Activated gamma-delta T cell (primary cell): Measurements from ENCODE around the gene CRYGC.
A peak's percentile ranks its signal among the peaks of the same experiment; 100 is the strongest.
"Not testable (repeated sequence)": the region's sequence is repeated elsewhere in the genome, so short reads cannot be mapped to it uniquely, and the experiment has no call there.

ENCODE experiments used
- DNase-seq: peaks from one replicate; lab custom pipeline; 2025; lab: John Stamatoyannopoulos, UW

The CRYGC gene

DNA sequence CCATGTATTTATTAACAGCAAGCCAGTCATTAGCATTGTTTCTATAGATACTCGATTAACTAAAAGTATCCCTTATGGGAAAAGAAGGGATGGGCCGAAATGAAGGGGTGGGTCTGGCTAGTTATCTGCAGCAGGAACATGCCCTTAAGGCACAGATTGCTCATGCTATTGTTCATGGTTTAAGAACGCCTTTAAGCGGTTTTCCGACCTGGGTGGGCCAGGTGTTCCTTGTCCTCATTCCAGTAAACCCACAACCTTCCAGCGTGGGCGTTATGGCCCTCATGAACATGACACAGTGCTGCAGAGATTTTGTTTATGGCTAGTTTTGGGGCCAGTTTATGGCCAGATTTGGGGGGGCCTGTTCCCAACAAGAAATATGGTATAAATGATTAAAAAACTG is 8.7 kb upstream of the CRYGC start:
- not testable (repeated sequence) for DNase-seq

DNA sequence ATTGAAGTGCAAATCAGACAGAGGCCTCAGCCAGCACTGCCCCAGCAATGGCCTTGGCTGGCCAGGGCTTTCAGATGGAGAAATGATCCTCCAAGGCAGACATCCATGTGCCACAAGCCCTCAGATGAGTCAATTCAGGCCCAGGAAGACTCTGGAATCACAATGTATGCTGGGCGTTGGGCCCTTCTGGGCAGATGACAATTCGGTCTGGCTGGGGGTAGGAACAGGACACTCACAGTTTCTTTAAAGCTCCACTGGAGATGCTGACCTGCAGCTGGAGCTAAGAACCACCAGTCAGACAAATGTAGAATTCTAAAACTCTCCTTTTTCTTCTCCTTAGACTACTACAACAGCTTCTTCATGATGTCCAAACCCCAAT is 7.1 kb upstream of the CRYGC start:
- DNase-seq, result no peak

DNA sequence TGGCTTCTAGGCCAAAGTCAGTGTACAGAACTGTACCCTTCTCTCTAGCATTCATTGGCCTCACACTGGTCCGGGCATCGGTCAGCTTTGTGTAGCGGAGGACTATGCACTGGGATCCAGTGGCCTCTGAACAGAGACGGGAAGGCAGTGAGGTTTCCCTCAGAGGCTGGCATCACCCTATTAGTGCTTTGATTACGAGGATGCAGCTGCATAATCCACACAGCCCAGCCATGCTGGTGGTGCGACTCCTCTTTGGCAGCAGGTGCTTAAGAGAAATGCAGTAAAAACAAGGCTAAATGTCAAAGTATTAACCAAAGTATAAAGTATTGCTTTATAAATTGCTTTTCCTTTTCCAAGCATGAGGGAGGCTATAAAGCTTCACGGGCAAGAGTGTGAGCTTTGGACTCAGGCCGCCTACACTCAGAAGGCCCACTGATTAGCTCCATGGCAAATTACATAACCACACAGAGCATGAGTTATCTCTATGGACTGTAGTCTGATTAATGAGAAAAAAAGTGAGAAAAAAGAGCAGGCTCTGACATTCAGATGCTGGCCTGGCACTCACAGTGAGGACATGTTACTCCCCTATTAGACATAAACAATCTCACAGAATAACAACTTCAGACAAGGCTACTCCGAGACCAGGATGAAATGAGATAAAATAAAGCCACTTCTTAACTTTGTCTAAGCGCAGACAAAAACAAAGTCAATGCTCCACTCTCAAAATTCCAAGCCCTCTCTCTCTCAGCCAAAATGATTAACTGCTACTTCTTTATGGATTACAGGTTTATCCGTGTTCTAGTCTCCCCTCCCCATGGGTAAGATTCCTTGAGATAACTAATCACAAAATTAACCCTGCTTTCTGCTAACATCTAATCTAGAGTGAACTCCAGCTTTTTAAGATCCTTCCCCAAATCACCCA is 6.4 kb upstream of the CRYGC start:
- no peak for DNase-seq

DNA sequence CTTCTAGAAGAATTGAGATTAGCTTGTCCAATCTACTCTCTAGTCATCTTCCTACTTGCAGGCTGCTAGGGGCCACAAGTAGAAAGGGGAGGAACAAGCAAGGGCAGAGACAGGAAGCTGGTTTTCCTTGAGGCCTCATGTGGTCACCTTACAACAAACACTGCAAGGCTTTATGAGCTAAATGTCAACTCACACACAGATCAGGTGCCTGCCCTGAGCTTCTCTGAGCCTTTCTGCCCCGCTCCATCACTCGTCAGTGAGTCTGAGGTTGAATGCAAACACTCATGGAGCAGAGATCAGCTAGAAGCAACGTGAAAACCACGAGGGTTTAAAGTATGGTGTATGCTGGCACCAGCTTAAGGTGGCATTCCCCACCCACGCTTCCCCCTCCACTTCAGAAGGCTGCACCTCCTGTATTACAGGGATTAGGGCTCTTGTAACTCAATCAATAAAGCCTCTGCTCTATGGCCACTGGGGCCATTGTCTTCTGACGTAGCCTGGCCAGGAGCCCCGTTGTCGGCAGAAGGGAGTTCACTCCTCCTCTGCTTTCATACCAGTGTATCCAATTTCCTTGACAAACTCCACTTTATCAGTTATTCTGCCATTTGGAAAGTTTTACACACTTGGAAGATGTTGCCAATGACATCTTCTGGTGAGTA is 5.4 kb upstream of the CRYGC start:
- no peak for DNase-seq

DNA sequence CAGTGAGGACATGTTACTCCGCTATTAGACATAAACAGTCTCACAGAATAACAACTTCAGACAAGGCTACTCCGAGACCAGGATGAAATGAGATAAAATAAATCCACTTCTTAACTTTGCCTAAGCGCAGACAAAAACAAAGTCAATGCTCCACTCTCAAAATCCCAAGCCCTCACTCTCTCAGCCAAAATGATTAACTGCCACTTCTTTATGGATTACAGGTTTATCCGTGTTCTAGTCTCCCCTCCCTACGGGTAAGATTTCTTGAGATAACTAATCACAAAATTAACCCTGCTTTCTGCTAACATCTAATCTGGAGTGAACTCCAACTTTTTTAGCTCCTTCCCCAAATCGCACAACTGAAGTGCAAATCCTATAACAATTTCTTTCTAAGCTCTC is 1.1 kb upstream of the CRYGC start:
- DNase-seq, result no peak

DNA sequence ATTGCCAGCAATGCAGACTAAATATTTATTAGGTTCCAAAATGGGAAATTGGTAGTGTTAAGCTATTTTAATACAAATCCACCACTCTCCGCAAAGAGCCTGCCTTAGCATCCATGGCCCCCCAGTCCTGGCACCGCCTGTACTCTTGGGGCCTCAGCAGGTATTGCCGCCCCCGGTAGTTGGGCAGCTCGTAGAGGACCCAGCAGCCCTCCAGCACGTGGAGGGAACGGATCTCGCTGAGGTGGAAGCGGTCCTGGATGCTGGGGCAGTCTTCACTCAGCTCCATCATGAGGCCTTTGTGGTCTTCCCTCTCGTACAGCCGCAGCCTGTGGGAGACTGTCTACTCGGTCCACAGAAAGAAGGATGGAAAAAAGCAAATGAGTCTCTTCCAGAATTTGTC is 1.5 kb downstream of the CRYGC start:
- no peak for DNase-seq

DNA sequence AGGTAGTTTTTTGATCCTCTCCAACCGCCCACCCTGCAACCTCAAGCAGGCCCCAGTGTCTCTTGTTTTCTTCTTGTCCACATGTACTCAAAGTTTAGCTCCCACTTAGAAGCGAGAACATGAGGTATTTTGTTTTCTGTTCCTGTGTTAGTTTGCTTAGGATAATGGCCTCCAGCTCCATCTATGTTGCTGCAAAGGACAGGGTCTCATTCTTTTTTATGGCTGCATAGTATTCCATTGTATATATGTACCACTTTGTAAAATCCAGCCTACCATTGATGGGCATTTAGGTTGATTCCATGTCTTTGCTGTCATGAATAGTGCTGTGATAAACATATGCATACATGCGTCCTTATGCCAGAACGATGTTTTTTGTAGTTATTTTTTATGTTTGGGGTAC is 2.5 kb downstream of the CRYGC start:
- DNase-seq, result no peak

DNA sequence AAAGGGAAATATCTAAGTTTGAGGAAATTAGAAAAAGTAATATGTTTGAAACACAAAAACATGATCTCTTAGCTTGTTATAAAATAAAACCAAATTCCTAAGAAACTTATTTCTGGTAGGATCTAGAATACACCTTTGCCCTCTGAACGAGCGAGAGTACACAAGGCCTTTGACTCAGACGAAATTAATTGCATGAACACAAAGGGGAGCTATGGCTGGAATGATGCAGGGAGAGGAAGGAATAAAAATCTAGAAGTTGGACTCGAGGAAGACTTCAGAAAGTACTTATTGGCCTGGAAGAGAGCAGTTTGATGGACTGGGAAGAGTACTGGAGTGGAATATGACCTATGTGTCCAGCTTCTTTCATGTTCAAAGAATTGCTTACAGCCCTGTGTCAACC is 4.4 kb downstream of the CRYGC start:
- no peak for DNase-seq

DNA sequence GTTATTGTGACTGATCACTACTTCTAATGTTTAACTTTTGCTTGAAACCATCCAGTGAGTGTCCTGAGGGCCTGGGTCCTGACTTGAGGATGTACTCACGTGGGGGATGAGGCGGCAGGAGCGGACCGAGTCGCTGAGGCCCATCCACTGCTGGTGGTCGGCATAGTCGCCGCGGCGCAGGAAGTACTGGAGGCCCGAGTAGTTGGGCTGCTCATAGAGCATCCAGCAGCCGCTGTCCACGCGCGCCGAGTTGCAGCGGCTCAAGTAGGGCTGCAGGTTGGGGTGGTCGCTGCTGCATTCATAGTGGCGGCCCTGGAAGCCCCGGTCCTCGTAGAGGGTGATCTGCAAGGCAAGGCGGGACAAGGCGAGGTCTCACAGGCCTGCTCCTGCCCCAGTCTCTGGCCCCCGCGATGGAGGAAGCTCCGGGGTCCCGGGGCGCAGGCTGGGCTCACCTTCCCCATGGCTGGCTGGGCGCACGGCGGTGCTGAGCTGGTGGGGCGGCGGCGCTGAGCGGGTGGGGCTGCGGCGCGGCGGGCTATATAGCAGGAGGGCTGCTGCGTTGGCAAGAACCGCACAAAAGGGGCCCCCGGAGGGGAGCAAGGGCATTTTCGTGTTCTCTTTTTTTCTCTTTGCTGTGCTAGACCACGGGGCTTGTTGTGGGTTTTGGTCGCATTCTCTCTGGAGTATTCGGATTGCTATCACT is 5.5 kb downstream of the CRYGC start, which contains the start of gene CRYGD:
Gene CRYGD (minus strand): TSS at position 512 of the 703 bp plus-strand sequence. CDS start 51 bp downstream, at position 461.
- DNase-seq, result peak; percentile 5

DNA sequence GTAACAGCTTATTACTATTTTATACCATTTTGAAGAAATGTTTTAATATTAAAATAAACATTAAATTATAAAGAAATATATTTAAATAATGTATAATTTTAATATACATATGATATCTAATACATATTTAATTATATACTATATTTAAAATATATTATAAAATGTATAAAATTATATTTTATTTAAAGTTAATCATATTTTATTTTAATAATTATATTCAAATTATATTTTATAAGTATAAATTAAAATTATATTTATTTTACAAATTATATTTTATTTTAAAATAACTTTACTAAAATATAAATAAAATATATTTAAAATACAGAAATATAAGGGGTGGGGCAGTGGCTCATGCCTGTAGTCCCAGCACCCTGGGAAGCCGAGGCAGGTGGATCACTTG is 7.4 kb downstream of the CRYGC start:
- DNase-seq, result no peak

DNA sequence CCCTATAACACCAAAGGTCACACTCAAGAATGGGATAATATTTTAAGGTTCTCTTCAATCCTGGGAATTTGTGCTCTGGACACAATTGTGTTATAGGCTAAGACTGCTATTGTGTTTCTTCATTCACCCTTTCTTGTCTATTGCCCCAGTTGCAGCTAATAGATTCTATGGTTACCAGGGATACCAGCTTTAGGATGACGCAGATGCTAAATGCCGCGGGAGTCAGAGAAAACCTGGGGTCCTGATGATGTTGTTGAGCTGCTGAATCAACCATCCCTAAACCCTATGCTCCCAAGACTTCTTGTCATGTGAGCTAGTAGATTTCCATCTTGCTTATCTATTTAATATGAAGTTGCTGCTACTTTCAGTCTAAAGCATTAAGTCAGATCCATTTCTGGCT is 10.7 kb downstream of the CRYGC start:
- no peak for DNase-seq

DNA sequence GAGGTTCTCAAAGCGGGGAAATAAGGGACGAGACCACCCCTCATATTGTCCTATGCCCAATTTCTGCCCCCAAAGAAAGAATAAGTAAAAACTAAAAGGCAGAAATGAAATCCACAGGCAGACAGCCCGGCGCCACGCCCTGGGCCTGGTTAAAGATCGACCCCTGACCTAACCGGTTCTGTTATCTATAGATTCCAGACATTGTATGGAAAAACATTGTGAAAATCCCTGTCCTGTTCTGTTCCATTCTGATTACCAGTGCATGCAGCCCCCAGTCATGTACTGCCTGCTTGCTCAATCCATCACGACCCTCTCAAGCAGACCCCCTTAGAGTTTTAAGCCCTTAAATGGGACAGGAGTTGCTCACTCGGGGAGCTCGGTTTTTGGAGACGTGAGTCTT is 12.2 kb downstream of the CRYGC start:
- DNase-seq, result not testable (repeated sequence)

DNA sequence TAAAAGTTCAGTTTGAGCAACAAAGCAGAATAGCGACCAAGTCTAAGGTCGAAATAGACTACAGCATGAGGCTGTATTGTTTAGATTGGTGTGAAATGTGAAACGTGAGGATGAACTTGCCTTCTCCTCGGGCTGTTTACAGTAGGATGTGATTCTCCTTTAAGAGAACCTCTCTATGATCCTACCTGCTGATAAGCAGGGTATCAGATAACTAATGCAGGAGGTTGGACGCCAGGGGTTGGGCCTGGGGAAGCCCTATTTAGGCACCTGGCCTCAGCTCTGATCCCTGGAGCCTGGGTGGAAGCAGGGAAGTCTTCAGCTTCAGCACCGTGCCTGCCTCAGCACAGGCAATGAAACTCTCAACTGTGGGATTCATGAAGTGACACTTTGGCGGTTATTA is 16.7 kb downstream of the CRYGC start:
- DNase-seq, result no peak

DNA sequence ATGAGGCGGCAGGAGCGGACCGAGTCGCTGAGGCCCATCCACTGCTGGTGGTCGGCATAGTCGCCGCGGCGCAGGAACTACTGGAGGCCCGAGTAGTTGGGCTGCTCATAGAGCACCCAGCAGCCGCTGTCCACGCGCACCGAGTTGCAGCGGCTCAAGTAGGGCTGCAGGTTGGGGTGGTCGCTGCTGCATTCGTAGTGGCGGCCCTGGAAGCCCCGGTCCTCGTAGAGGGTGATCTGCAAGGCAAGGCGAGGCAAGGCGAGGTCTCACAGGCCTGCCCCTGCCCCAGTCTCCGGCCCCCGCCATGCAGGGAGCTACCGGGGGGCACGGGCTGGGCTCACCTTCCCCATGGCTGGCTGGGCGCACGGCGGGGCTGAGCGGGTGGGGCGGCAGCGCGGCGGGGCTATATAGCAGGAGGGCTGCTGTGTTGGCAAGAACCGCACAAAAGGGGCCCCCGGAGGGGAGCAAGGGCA is 17.3 kb downstream of the CRYGC start:
- peak; percentile 10 for DNase-seq

DNA sequence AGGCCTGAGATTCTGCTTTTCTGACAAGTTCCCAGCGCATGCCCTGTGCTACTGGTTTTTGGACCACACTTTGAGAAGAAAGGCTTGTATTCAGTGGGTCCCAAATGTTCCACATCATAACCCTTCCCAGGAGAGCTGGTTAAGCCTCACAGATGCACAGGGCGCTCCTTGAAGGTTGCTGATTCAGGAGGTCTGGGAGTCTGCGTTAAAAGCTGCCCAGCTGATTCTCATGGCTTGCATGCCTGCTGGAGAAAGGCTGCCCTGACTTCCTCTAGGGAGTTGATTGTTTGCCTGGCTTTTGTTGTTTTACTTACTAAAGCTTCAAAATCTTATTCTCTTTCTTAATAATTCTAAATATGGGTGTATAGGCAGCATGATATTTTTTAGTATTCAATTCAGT is 26.0 kb downstream of the CRYGC start:
- no peak for DNase-seq

DNA sequence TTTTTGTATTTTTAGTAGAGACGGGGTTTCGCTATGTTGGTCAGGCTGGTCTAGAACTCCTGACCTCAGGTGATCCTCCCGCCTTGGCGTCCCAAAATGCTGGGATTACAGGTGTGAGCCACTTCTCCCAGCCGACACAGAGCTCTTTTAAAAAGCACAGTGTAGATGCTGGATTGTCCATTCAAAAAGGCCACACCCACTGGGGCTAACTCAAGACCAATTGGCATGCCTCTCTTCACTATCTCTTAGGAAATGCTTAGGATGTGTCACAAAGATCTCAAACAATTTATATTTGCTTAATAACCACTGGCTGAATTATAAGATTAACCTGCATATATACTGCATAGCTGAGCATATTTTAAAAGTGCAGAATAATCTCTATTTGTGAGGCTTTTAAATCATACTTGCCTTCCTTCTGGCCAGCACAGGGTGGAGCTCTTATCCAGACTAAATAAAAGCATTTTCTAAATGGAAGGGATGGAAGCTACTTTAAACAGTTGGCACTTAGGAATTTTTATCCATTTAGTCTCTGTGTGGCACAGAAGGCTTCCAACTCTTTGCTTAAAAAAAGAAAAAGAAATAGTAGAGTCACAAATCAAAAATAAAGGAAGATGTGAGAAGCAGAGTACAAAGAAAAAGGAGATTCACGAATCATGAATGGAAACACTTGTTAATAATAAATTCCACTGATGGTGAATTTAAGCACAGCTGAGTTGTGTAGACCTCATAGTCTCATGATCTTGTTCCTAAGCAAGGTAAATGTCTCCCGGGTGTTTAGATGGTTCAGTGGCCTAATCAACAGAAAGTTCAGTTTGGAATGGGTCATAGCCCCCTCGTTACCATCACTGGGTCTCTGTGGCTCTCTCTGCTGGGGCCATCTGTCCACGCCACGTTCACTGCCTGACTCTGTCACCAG is 27.7 kb downstream of the CRYGC start:
- no peak for DNase-seq

DNA sequence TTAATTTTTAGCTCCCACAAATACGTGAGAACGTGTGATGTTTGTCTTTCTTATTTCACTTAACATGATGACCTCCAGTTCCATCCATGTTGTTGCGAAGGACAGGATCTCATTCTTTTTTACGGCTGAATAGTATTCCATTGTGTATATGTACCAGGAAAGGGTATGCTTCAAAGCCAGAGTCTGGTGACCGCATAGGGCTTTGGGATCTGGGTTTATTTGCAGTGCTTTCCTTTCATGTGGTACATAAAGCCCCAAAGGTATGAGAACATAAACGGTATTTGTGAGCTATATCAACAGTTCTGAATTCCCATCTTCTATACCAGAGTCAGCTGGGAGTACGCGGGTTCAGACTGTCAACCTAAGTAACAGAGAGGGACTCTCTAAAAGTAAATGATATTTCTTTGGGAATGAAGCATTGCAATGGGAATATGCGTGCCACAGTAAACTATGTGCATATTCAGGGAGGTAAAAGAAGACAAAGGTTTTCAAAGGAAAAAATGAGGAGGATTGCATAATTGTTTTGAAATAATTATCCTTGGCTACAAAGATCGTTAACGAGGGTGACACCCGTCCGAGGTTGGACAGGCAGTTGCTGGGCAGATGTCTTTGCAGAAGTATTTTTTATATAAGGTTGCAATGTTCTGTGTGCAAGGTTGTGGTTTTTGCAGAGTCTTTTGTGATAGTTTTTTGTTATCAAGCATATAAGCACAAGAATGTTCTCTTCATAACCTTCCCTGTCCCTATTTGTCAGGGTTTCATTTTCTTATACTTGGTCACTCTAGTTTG is 29.8 kb downstream of the CRYGC start:
- DNase-seq, result no peak

DNA sequence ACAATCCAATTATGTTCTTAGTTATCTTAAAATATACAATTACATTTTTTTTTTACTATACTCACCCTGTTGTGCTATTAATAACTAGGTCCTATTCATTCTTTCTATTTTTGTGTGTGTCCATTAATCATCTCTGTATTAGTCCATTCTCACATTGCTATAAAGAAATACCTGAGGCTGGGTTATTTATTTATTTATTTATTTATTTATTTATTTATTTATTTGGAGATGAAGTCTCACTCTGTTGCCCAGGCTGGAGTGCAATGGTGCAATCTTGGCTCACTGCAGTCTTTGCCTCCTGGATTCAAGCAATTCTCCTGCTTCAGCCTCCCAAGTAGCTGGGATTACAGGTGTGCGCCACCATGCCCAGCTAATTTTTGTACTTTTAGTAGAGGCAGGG is 30.9 kb downstream of the CRYGC start:
- not testable (repeated sequence) for DNase-seq

DNA sequence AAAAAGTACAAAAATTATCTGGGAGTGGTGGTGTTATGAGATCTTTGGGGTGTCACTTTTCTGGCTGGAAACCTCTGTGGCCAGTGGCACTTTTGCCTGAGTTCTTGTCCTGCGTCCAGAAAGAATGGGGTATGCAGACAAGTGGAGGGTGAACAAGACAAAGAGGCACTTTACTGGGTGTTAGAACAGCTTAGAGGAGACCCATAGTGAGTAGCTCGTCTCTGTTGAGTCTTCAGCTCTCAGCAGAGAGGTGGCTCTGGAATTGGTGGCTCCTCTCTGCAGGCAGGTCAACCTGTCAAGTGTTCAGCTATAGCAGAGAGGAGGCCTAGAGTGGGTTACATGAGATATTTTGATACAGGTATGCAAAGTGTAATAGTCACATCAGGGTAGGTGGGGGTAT is 31.4 kb downstream of the CRYGC start:
- no peak for DNase-seq

DNA sequence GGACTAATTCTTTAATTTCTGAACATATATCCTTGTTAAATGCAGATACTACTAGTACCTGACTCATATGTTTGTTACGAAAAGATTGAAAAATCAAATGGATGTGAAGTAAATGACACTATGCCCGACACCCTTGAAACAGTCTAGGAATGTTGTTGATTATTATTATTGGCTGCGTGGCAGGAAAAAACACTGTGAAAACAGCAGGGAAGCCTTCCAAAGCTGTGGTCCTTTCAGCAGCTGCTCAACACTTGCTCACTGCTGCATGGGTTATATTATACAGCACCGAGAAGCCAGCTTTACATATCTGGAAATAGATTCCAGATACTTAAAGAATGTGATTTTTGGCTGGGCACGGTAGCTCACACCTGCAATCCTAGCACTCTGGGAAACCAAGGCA is 31.8 kb downstream of the CRYGC start:
- no peak for DNase-seq

DNA sequence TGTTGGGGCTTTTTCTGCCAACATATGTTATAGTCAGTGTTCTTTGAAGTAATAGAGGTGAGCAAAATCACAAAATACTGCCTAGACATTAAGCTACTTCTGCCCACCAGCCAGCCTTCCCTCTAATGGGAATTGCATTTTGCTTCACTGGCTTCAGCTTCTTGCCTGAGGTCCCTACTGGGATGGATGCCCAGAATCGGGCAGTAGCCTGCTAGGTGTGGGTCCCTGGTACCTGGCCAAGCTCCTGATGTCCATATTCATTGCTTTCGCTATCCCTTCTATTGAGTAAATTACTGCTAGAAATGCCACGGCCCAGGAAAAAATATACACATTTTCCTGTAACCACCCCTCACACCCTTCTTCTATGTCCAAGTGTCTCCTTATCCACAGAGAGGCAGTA is 32.3 kb downstream of the CRYGC start:
- DNase-seq, result no peak
